ENCODE results near the gene CD9.
"Not testable (repeated sequence)": the region's sequence is repeated elsewhere in the genome, so short reads cannot be mapped to it uniquely, and the experiment has no call there.

The CD9 gene

DNA sequence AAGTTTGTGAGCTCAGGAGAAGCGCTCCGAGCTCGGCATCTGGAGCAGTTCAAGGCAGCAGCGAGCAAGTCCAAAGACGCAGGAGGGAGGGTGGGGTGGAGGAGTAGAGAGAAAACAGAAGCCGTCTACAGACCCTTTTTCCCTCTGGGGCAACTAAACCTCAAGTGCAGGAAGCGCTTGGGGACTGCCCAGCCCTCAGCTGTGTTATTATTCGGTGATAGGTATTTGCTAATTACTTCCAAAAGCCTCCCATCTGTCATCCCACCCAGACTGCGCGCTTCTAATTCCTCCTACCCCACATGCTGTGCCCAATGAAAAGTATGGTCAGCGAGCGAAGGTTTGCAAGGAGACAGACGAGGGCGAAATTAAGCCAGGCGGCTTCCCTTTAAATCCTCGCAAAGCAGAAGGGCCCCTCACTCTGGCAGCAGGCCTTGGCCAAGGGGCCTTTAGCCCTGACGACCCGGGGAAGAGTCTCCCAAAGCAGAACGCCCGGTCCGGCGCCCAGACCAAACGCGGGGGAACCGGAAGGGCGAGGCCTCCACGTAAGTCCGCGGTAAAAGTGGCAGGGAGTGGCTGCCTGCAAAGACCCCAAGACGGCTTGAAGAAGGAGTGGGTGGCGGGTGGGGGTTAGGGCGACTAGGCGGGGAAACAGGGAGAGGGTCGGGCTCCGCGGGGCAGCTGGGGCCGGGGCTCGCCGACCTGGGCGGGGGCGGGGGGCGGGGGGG, 507 bp upstream of the CD9 start:
- DNase-seq = peak in 1 of 3 donors; percentile 54

- no peak for DNase-seq
These were observed 1.0 kb downstream of the CD9 start for GRCh38 chr12:6201213-6201608.

- peak; percentile 61 to 69 (median 61) for DNase-seq
These were observed 1.6 kb downstream of the CD9 start for GRCh38 chr12:6201826-6202225.

DNA sequence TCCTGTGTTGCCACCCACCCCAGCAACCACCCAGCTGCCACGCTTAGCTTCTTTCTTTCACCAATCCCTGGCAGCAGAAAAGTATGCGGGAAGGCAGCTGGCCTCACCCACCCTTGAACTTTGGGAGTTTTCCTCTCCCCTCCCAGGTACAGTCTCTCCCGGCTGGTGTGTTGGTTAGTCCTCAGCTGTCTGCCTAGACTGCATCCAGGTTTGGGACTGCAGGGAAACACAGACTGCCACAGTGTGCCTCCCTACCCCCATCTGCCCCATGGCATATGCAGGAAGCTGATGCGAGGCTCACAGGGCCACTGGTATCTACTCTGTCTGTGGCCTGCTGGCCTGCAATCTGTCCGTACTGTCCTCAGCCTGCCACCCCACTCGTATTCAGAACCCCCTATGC, 2.1 kb downstream of the CD9 start:
- DNase-seq = no peak

- DNase-seq = no peak
These were observed 2.6 kb downstream of the CD9 start for GRCh38 chr12:6202846-6203245.

DNA sequence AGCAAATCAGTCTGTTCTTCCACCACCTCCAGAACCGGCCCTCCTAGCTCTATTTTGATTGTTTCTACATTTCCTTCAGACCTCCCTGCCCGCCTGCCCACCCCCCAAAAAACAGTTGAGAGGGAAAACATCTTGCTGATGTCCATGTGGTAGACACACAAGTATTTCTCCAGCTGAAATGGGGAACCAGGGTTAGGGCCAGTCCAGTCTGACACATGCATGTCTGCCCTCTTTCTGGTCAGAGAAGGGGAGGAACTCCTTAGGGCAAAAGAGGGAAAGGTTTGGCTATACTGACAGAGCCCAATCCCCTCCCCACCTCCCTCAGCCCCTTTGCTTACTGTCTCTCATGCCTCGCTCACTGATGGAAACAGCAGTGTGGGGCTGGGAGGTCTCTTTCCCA, 3.4 kb downstream of the CD9 start:
- DNase-seq = peak; percentile 41 to 63 (median 62)

- no peak for DNase-seq
These were observed 4.4 kb downstream of the CD9 start for GRCh38 chr12:6204533-6205143.

DNA sequence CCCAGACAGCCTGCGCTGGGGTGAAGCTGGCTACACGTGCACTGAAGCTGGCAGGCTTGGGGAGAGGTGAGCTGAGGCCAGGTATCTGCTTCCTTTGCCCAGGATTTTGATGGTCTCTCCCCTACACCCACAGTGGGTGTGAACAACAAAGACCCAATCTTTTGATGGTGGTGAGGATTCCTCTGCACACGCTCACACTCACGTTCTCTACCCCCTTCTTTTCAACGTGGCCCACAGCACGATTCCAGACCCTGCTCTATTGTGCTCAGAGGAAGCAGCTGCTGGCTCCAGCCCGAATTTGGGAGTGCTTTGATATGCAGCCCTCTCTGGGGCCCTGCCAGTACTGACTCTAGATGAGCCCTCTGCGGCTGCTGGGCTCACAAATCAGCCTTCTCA, 4.9 kb downstream of the CD9 start:
- no peak for DNase-seq

GRCh38 chr12:6205761-6206160, 5.6 kb downstream of the CD9 start:
- DNase-seq = no peak

GRCh38 chr12:6206327-6206726, 6.1 kb downstream of the CD9 start:
- DNase-seq = no peak

GRCh38 chr12:6207259-6207925, 7.2 kb downstream of the CD9 start:
- DNase-seq = no peak

GRCh38 chr12:6208130-6208529, 7.9 kb downstream of the CD9 start:
- DNase-seq = no peak

GRCh38 chr12:6209428-6209827, 9.2 kb downstream of the CD9 start:
- DNase-seq = not testable (repeated sequence)

GRCh38 chr12:6211421-6211869, 11.2 kb downstream of the CD9 start:
- DNase-seq = no peak

- no peak for DNase-seq
These were observed 11.9 kb downstream of the CD9 start for GRCh38 chr12:6212086-6212485.

DNA sequence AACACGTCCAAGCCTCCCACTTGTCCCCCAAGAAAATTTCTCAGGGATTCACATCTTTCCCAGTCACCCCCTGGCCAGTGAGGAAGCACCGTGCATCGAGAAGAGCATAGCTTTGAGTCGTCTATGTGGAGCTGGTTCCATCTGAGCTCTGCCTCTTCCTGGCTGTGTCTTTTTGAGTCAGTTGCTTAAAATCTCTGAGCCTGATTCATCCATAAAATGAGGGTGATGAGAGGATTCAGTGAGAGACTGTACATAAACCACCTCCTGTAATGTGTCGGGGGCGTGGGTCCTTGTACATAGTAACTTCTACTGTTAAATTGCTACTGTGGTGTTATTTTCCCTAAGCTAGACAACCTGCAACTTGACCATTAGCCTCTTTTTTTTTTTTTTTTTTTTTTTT, 13.8 kb downstream of the CD9 start:
- DNase-seq = no peak

DNA sequence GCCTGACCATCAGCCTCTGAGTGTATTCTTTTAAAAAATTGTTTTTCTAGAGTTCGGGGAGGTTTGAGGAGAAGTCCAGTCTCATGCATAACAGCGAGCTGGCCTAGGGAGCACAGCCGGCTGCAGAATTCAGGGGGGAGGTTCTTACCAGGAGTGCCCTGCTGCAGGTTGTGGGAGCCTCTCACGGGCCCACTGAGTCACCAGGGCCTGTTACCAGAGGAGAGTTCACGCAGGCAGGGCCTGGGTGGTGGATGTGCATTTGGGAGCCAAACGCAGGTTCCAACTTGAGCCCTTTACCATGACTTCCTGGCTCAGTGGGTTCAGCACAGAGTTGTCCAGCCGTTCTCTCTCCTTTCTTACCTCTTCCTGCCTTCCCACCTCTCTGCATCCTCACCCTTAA, 14.4 kb downstream of the CD9 start:
- no peak for DNase-seq

- peak in 1 of 3 donors; percentile 45 for DNase-seq
These were observed 15.1 kb downstream of the CD9 start for GRCh38 chr12:6215120-6215807.

GRCh38 chr12:6215932-6216494, 15.8 kb downstream of the CD9 start:
- DNase-seq = peak; percentile 59 to 77 (median 63)

- no peak for DNase-seq
These were observed 16.4 kb downstream of the CD9 start for GRCh38 chr12:6216581-6216980.

- no peak for DNase-seq
These were observed 18.2 kb downstream of the CD9 start for GRCh38 chr12:6218347-6218925.

GRCh38 chr12:6219980-6220379, 19.8 kb downstream of the CD9 start:
- DNase-seq = no peak

GRCh38 chr12:6221146-6221545, 20.9 kb downstream of the CD9 start:
- DNase-seq = no peak

Measured in suppressor macrophage treated with lipopolysaccharide for 1 hour (primary cell).